ENCODE results near the gene GRIK2. TPM values are rescaled to one million over a fixed set of nuclear protein-coding genes. Genes with fewer than 3 reads are reported as not detected.

The GRIK2 gene
- total RNA-seq, 1 experiment from 2014 or later = 0.70 TPM

DNA sequence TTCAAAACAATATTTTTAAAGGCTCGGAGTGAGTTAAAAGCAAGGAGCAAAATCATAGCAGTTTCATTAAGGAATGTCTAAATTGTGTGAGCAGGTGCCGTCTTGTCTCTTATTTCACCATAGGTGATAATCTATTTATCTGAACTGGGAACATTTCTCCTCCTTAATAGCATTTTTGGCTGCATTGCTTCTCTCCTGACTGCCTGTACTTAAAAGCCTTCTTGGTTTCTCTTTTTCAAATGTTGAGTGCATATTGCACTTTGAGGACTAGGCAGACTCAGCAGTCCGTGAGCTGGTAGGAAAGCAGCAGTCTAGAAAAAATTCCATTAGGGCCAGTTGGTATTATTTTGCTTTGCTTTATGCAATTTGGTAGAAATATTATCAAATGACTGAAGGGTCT lies 645.9 kb downstream of the GRIK2 start:
- Histone ChIP-seq H2AK5ac (ENCODE audit: insufficient read length, low read length) (no peak overlapping the region), H2BK5ac (ENCODE audit: insufficient read length, low read length) (no peak overlapping the region), H4K20me1 (ENCODE audit: control insufficient read depth, insufficient read depth, insufficient read length) (no peaks in the 10 kb centered on the region), H3T11ph (ENCODE audit: low read length) (no peak overlapping the region), H3K4me1 (ENCODE audit: insufficient read depth, low read length) (no peaks in the 10 kb centered on the region), H4K91ac (ENCODE audit: insufficient read length, low read depth, low read length) (no peak overlapping the region), H4K5ac (ENCODE audit: insufficient read length, low read depth, low read length) (no peak overlapping the region), H3K27me3 (ENCODE audit: insufficient read depth, low read length) (no peaks in the 10 kb centered on the region), H3K23ac (ENCODE audit: insufficient read length, low read depth, low read length) (no peak overlapping the region), H3K79me1 (ENCODE audit: insufficient read depth, low read depth, low read length, poor library complexity, severe bottlenecking) (no peaks in the 10 kb centered on the region), H3K4me2 (ENCODE audit: insufficient read depth, insufficient read length, low read length) (no peak overlapping the region), H2BK20ac (ENCODE audit: low read depth, low read length, poor library complexity, severe bottlenecking) (no peak overlapping the region), H3K9ac (ENCODE audit: extremely low read depth, insufficient read length, low read length) (no peak overlapping the region), H3K9me3 (ENCODE audit: control insufficient read depth, low read depth, low read length) (no peaks in the 10 kb centered on the region), H3K56ac (ENCODE audit: insufficient read length, low read depth, low read length) (no peak overlapping the region), H2BK15ac (ENCODE audit: low read depth, low read length) (no peak overlapping the region), H3K23me2 (ENCODE audit: insufficient read length, low read depth, low read length, poor library complexity, severe bottlenecking) (no peaks in the 10 kb centered on the region), H3K79me2 (ENCODE audit: insufficient read depth, low read length) (no peaks in the 10 kb centered on the region), H3K4ac (ENCODE audit: low read depth, low read length) (no peak overlapping the region), H2AFZ (ENCODE audit: low read length) (no peak overlapping the region), H2BK12ac (ENCODE audit: insufficient read length, low read depth, low read length) (no peak overlapping the region), H3K14ac (ENCODE audit: insufficient read depth, low read length) (no peak overlapping the region), H2BK120ac (ENCODE audit: low read depth, low read length, poor library complexity, severe bottlenecking) (no peak overlapping the region), H4K8ac (replicated peaks; ENCODE audit: insufficient read length, low read depth, low read length) (no peak overlapping the region), H3K18ac (ENCODE audit: insufficient read length, low read depth, low read length) (no peak overlapping the region), H3K27ac (ENCODE audit: insufficient read length, low read depth, low read length) (no peak overlapping the region)
- DNase-seq = no peak
- WGBS (ENCODE audit: extremely low coverage, insufficient read length, low lambda C conversion rate) = no CpG with 5 or more reads among the region's 3 CpGs
- Mint-ChIP-seq H3K4me1 (peaks cover 8 to 14% of the 10 kb centered on the region in 2 experiments), H3K27ac (peak overlapping the region in 1 of 3 experiments; percentile 58; a peak in 2 of 7 replicates), H3K9me3 (peaks cover 0 to 4% of the 10 kb centered on the region in 2 experiments; a peak in 3 of 5 replicates), H3K4me3 (no peak overlapping the region), H3K27me3 (ENCODE audit: low read depth) (no peaks in the 10 kb centered on the region), H3K36me3 (ENCODE audit: insufficient read depth in 1 of 3, low read depth in 3 of 3) (peaks cover 0 to 4% (median 1%) of the 10 kb centered on the region in 3 experiments; a peak in 3 of 7 replicates)
- TF ChIP-seq, protein P1, sequence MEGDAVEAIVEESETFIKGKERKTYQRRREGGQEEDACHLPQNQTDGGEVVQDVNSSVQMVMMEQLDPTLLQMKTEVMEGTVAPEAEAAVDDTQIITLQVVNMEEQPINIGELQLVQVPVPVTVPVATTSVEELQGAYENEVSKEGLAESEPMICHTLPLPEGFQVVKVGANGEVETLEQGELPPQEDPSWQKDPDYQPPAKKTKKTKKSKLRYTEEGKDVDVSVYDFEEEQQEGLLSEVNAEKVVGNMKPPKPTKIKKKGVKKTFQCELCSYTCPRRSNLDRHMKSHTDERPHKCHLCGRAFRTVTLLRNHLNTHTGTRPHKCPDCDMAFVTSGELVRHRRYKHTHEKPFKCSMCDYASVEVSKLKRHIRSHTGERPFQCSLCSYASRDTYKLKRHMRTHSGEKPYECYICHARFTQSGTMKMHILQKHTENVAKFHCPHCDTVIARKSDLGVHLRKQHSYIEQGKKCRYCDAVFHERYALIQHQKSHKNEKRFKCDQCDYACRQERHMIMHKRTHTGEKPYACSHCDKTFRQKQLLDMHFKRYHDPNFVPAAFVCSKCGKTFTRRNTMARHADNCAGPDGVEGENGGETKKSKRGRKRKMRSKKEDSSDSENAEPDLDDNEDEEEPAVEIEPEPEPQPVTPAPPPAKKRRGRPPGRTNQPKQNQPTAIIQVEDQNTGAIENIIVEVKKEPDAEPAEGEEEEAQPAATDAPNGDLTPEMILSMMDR (conservative IDR thresholded peaks at IDR 0.05) = no peak

Measured in H9 (cell line).